ENCODE data around the gene TMEM184A.

DNA sequence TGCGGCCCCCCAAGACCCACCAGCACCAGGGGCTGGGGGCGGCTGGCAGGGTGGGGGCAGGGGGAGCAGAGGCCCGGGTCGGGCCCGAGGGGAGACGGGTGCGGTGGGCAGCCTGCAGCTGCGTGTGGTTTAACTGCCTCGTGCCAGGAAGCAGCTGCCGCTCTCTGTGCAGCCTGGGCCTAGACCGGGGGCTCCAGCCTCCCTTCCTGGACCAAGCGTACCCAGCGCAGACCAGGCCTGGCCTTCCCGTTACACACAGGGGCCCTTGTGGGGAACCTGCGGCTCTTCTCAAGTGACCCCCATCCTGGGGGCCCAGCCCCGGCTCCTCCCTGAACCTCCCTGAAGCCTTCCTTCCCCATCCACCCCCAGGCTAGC, 45.2 kb downstream of the TMEM184A start:
- TF ChIP-seq CTCF (IDR thresholded peaks at IDR 0.05) (no peak), POLR2A (IDR thresholded peaks at IDR 0.05) (no peak)
